Measurements from ENCODE around the gene TMEM9.

DNA sequence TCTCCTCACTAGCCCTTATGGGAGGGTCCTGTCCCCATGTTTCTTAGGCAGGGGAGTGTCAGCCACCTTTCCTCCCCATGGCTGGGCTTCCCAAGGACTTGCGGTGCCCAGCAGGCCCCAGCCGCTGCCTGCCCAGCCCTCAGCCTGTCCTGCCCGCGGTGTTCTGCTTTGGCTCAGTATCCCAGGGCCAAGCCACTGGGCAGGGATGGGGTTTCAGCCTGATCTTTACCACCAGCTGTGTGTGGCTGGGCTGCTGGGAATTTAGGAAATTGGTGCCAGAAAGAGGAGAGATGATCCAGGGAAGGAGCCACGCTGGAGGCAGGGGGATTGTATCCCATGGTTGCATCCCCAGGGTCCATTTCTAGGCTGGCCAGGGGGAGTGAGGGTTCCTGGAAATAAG is 29.5 kb upstream of the TMEM9 start:
- TF ChIP-seq YY1 (IDR thresholded peaks at IDR 0.05; ENCODE audit: insufficient read depth, insufficient read length) = no peak
- no peak for TF ChIP-seq ZNF274 (IDR thresholded peaks at IDR 0.05; ENCODE audit: low read depth, low read length)
- TF ChIP-seq SUZ12 (IDR thresholded peaks at IDR 0.05; ENCODE audit: extremely low read depth, insufficient read depth, insufficient read length) = no peak

Data from NT2/D1 (cell line).